GM20431 (cell line): ENCODE results near the gene NR1H2.

Experiments used
- in situ Hi-C: fragments of 300-500 bp; cut with MseI, MboI; formaldehyde crosslinking; loops from one replicate; pipeline ENCODE4 v1.15.0; 2020; ENCODE audit warnings: low sequenced_read_pairs; ENCODE audit not compliant: unreplicated experiment

Gene NR1H2

GRCh38 chr19:50418176-50419021, 42.1 kb downstream of the NR1H2 start, which contains the start of gene SPIB:
SPIB (plus strand) TSS chr19:50418938; CDS start chr19:50418963, 25 bp downstream.
- in situ Hi-C loops, result no loop called here

- in situ Hi-C loops, result no loop called here
Measured at GRCh38 chr19:50419022-50419579, 42.8 kb downstream of the NR1H2 start.

- in situ Hi-C loops, result no loop called here
Measured at GRCh38 chr19:50419580-50420035, 43.4 kb downstream of the NR1H2 start.

- in situ Hi-C loops, result no loop called here
Measured at GRCh38 chr19:50420127-50420526, 43.9 kb downstream of the NR1H2 start.

- in situ Hi-C loops, result no loop called here
Measured at GRCh38 chr19:50420808-50421207, 44.6 kb downstream of the NR1H2 start.

GRCh38 chr19:50422397-50423278, 46.4 kb downstream of the NR1H2 start:
- in situ Hi-C loops, result no loop called here

- in situ Hi-C loops, result no loop called here
Measured at GRCh38 chr19:50423279-50424113, 47.2 kb downstream of the NR1H2 start.

- in situ Hi-C loops, result no loop called here
Measured at GRCh38 chr19:50425581-50425980, 49.3 kb downstream of the NR1H2 start.

GRCh38 chr19:50427318-50427925, 51.2 kb downstream of the NR1H2 start:
- in situ Hi-C loops, result no loop called here

- in situ Hi-C loops, result no loop called here
Measured at GRCh38 chr19:50427997-50428425, 51.8 kb downstream of the NR1H2 start.

GRCh38 chr19:50428772-50429463, 52.7 kb downstream of the NR1H2 start:
- in situ Hi-C loops, result no loop called here

GRCh38 chr19:50430888-50431342, 54.7 kb downstream of the NR1H2 start:
- in situ Hi-C loops, result no loop called here

GRCh38 chr19:50431343-50432220, 55.3 kb downstream of the NR1H2 start:
- in situ Hi-C loops, result no loop called here

- in situ Hi-C loops, result no loop called here
Measured at GRCh38 chr19:50432221-50433028, 56.2 kb downstream of the NR1H2 start, which contains the start of gene MYBPC2. MYBPC2 (plus strand) TSS chr19:50432892; CDS start chr19:50432954, 62 bp downstream.
